GM12891 (cell line): ENCODE data around the gene RRM2.

ENCODE experiments used
- POLR2A ChIP-seq: IDR thresholded peaks from 2 replicates; pipeline ENCODE4 v1.6.1; 2011; ENCODE audit warnings: low read depth, low read length, control low read depth
- POLR2AphosphoS5 ChIP-seq: IDR thresholded peaks from 2 replicates; pipeline ENCODE4 v1.6.1; 2011; ENCODE audit warnings: low read depth, low read length, control low read depth

- TF ChIP-seq POLR2AphosphoS5, result no peak
- no peak for TF ChIP-seq POLR2A
These were observed 34.8 kb downstream of the RRM2 start for GRCh38 chr2:10157293-10157692.
